ENCODE measurements around the gene SMIM12.

The SMIM12 gene

GRCh38 chr1:34884961-34885360 is 25.4 kb upstream of the SMIM12 start:
- Histone ChIP-seq H4K20me1 (ENCODE audit: insufficient read depth) (no peaks in the 10 kb centered on the region), H3K4me1 (ENCODE audit: low read depth, poor library complexity, severe bottlenecking) (no peaks in the 10 kb centered on the region), H3K36me3 (ENCODE audit: insufficient read depth) (no peaks in the 10 kb centered on the region), H3K9ac (no peak overlapping the region), H3K79me2 (ENCODE audit: insufficient read depth, low read depth) (no peaks in the 10 kb centered on the region), H2AFZ (ENCODE audit: low read depth) (no peak overlapping the region), H3K27me3 (ENCODE audit: insufficient read depth, low read depth) (no peaks in the 10 kb centered on the region), H3K27ac (no peak overlapping the region), H3K4me2 (no peak overlapping the region), H3K4me3 (IDR thresholded peaks at IDR 0.05; ENCODE audit: insufficient read depth, low read depth, low read length) (no peak overlapping the region)
- no peak for TF ChIP-seq CTCF (conservative IDR thresholded peaks at IDR 0.05; ENCODE audit: low read depth, low read length)

GRCh38 chr1:34884536-34884935 is 25.0 kb upstream of the SMIM12 start:
- no peaks in the 10 kb centered on the region for H3K36me3 ChIP-seq (ENCODE audit: insufficient read depth)
- H3K27me3 ChIP-seq (ENCODE audit: insufficient read depth, low read depth) = no peaks in the 10 kb centered on the region

GRCh38 chr1:34879230-34879629 is 19.7 kb upstream of the SMIM12 start:
- H4K20me1 ChIP-seq (ENCODE audit: insufficient read depth) = no peaks in the 10 kb centered on the region
- H2AFZ ChIP-seq (ENCODE audit: low read depth) = no peak overlapping the region
- H3K79me2 ChIP-seq (ENCODE audit: insufficient read depth, low read depth) = no peaks in the 10 kb centered on the region
- TF ChIP-seq CTCF (conservative IDR thresholded peaks at IDR 0.05; ENCODE audit: low read depth, low read length) = no peak
- no peak overlapping the region for H3K27ac ChIP-seq
- H3K27me3 ChIP-seq (ENCODE audit: insufficient read depth, low read depth) = no peaks in the 10 kb centered on the region
- no peak overlapping the region for H3K4me3 ChIP-seq (IDR thresholded peaks at IDR 0.05; ENCODE audit: insufficient read depth, low read depth, low read length)
- no peaks in the 10 kb centered on the region for H3K36me3 ChIP-seq (ENCODE audit: insufficient read depth)
- no peak overlapping the region for H3K4me2 ChIP-seq
- no peak overlapping the region for H3K9ac ChIP-seq
- no peaks in the 10 kb centered on the region for H3K4me1 ChIP-seq (ENCODE audit: low read depth, poor library complexity, severe bottlenecking)

More at GRCh38 chr1:34884536-34884935, 25.0 kb upstream of the SMIM12 start:
- TF ChIP-seq CTCF (conservative IDR thresholded peaks at IDR 0.05; ENCODE audit: low read depth, low read length) = no peak
- H3K4me1 ChIP-seq (ENCODE audit: low read depth, poor library complexity, severe bottlenecking) = no peaks in the 10 kb centered on the region
- H4K20me1 ChIP-seq (ENCODE audit: insufficient read depth) = no peaks in the 10 kb centered on the region
- H3K9ac ChIP-seq = no peak overlapping the region
- H3K4me2 ChIP-seq = no peak overlapping the region
- no peak overlapping the region for H3K27ac ChIP-seq
- H2AFZ ChIP-seq (ENCODE audit: low read depth) = no peak overlapping the region
- H3K4me3 ChIP-seq (IDR thresholded peaks at IDR 0.05; ENCODE audit: insufficient read depth, low read depth, low read length) = no peak overlapping the region
- no peaks in the 10 kb centered on the region for H3K79me2 ChIP-seq (ENCODE audit: insufficient read depth, low read depth)

- Histone ChIP-seq H3K4me2 (no peak overlapping the region), H2AFZ (ENCODE audit: low read depth) (no peak overlapping the region), H3K9ac (no peak overlapping the region), H3K79me2 (ENCODE audit: insufficient read depth, low read depth) (no peaks in the 10 kb centered on the region), H3K27me3 (ENCODE audit: insufficient read depth, low read depth) (no peaks in the 10 kb centered on the region), H3K4me3 (IDR thresholded peaks at IDR 0.05; ENCODE audit: insufficient read depth, low read depth, low read length) (no peak overlapping the region), H4K20me1 (ENCODE audit: insufficient read depth) (no peaks in the 10 kb centered on the region), H3K4me1 (ENCODE audit: low read depth, poor library complexity, severe bottlenecking) (no peaks in the 10 kb centered on the region), H3K36me3 (ENCODE audit: insufficient read depth) (no peaks in the 10 kb centered on the region), H3K27ac (no peak overlapping the region)
- TF ChIP-seq CTCF (conservative IDR thresholded peaks at IDR 0.05; ENCODE audit: low read depth, low read length) = no peak
These were observed 16.9 kb upstream of the SMIM12 start for GRCh38 chr1:34876406-34876805.

Measured in KMS-11 (cell line).